ENCODE data around the gene EXOSC10.
"Not testable (repeated sequence)": the region's sequence is repeated elsewhere in the genome, so short reads cannot be mapped to it uniquely, and the experiment has no call there.

EXOSC10 gene

DNA sequence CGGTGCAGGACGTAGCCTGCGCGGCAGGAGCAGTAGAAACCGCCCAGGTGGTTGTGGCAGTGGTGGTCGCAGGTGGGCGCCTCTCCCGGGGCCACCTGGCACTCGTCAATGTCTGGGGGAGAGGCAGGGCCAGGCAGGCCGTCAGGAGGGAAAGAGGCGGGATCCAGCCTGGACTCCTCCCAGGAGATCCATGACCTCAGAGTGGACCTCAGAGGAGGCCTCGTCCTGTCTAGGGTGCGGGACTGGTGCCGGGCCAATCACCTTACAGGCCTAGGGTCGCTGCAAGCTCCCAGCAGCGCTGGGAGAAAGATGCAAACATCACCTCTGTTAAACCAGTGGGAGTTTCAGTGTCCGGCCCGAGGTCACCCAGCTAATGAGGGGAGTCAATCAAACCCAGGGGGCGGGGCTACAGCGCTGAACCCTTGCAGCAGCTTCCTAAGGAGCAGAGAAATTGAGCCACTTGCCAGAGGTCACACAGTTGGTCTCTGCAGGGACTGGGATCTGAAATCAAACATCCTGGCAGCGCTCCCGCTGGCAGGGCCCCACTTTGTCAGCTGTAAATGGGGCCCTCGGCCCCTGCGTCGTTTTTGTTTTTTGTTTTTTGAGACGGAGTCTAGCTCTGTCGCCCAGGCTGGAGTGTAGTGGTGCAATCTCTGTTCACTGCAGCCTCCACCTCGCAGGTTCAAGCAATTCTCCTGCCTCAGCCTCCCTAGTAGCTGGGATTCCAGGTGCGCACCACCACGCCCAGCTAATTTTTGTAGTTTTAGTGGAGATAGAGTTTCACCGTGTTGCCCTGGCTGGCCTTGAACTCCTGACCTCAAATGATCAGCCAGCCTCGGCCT lies 54.0 kb downstream of the EXOSC10 start:
- H3K4me3 ChIP-seq (ENCODE audit: low read depth in 1 of 5, low read length in 5 of 5), result no peak overlapping the region
- no peaks in the 10 kb centered on the region for H3K4me1 ChIP-seq (ENCODE audit: control insufficient read depth in 5 of 5, insufficient read depth in 5 of 5, low read length in 5 of 5)
- H3K36me3 ChIP-seq (ENCODE audit: control insufficient read depth in 5 of 5, insufficient read depth in 5 of 5, low read length in 5 of 5), result no peaks in the 10 kb centered on the region
- H3K9ac ChIP-seq (ENCODE audit: low read length in 5 of 5), result no peak overlapping the region
- no peaks in the 10 kb centered on the region for H3K9me3 ChIP-seq (ENCODE audit: control insufficient read depth in 5 of 5, low read length in 5 of 5)
- peaks cover 0 to 4% (median 0%) of the 10 kb centered on the region in 5 donors for H3K27me3 ChIP-seq (ENCODE audit: control insufficient read depth in 5 of 5, insufficient read depth in 4 of 5, low read length in 5 of 5)
- no peak overlapping the region for H3K27ac ChIP-seq (ENCODE audit: low read depth, low read length)

DNA sequence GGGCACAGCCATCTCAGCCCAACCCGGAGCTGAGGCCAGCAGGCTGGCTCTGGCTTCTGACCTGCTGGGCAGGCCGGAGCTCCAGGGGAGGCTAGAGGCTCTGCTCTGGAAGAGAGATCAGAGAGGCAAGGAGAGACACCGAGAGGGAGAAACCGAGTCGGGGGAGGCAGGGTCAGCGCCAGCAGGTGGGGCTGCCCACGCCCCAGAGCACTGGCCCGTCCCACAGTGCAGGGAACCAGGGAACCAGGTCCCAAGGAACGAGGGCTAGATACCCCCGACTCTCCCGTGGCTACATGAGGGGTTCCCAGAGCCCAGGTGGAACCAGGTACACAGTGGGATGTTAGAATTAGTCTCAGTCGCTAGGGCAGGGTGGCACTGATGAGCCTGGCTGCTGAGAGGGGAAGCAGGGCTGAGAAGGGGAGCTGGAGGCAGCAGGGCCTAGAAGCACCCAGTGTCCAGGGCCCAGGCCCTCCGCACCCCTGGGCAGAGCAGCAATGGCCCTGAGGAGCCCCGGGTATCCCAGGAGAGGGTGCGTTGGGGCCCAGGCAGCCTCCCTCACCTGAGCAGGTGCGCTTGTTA lies 54.7 kb downstream of the EXOSC10 start:
- H3K9ac ChIP-seq (ENCODE audit: low read length in 5 of 5), result no peak overlapping the region
- H3K9me3 ChIP-seq (ENCODE audit: control insufficient read depth in 5 of 5, low read length in 5 of 5), result no peaks in the 10 kb centered on the region
- peaks cover 0 to 4% (median 0%) of the 10 kb centered on the region in 5 donors for H3K27me3 ChIP-seq (ENCODE audit: control insufficient read depth in 5 of 5, insufficient read depth in 4 of 5, low read length in 5 of 5)
- no peak overlapping the region for H3K4me3 ChIP-seq (ENCODE audit: low read depth in 1 of 5, low read length in 5 of 5)
- no peaks in the 10 kb centered on the region for H3K36me3 ChIP-seq (ENCODE audit: control insufficient read depth in 5 of 5, insufficient read depth in 5 of 5, low read length in 5 of 5)
- H3K4me1 ChIP-seq (ENCODE audit: control insufficient read depth in 5 of 5, insufficient read depth in 5 of 5, low read length in 5 of 5), result no peaks in the 10 kb centered on the region
- H3K27ac ChIP-seq (ENCODE audit: low read depth, low read length), result no peak overlapping the region

DNA sequence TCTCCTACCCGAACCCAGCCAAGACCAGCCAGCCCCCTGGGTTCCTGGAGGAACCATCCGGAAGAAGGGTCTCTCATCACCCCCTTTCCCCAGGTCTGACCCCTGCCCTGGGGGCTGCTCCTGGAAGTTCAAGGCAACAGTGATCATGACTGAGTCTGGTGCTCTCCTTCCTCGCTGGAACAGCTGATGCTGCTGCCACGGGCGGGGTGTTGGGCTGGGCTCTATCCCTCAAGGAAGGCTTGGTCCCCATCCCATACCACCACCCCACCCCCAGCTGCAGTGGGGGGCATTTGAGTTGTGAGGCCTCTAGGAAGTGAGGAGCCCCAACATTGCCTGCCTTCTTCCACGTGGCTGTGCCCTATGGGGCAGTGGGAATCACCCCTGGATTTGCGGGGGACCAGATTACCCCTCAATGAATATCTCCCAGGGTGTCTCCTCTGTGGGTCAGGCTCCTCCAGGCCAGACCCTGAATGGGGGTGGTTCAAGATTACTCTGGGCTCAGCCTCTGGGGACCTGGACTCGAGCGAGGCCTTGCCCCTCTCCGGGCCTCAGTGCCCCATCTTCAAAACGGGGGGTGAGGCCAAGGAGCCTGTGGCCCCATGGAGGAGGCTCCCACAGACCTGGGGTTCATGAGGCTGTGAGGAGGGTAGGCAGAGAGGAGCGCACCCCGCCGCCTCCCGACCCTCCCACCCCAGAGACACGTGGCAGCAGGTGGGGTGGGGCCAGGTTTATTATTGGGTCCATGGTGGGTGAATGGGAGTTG lies 55.4 kb downstream of the EXOSC10 start:
- H3K27me3 ChIP-seq (ENCODE audit: control insufficient read depth in 5 of 5, insufficient read depth in 4 of 5, low read length in 5 of 5), result peaks cover 0 to 7% (median 4%) of the 10 kb centered on the region in 5 donors
- no peak overlapping the region for H3K9ac ChIP-seq (ENCODE audit: low read length in 5 of 5)
- H3K4me3 ChIP-seq (ENCODE audit: low read depth in 1 of 5, low read length in 5 of 5), result no peak overlapping the region
- H3K4me1 ChIP-seq (ENCODE audit: control insufficient read depth in 5 of 5, insufficient read depth in 5 of 5, low read length in 5 of 5), result no peaks in the 10 kb centered on the region
- no peaks in the 10 kb centered on the region for H3K9me3 ChIP-seq (ENCODE audit: control insufficient read depth in 5 of 5, low read length in 5 of 5)
- no peaks in the 10 kb centered on the region for H3K36me3 ChIP-seq (ENCODE audit: control insufficient read depth in 5 of 5, insufficient read depth in 5 of 5, low read length in 5 of 5)
- H3K27ac ChIP-seq (ENCODE audit: low read depth, low read length), result no peak overlapping the region

DNA sequence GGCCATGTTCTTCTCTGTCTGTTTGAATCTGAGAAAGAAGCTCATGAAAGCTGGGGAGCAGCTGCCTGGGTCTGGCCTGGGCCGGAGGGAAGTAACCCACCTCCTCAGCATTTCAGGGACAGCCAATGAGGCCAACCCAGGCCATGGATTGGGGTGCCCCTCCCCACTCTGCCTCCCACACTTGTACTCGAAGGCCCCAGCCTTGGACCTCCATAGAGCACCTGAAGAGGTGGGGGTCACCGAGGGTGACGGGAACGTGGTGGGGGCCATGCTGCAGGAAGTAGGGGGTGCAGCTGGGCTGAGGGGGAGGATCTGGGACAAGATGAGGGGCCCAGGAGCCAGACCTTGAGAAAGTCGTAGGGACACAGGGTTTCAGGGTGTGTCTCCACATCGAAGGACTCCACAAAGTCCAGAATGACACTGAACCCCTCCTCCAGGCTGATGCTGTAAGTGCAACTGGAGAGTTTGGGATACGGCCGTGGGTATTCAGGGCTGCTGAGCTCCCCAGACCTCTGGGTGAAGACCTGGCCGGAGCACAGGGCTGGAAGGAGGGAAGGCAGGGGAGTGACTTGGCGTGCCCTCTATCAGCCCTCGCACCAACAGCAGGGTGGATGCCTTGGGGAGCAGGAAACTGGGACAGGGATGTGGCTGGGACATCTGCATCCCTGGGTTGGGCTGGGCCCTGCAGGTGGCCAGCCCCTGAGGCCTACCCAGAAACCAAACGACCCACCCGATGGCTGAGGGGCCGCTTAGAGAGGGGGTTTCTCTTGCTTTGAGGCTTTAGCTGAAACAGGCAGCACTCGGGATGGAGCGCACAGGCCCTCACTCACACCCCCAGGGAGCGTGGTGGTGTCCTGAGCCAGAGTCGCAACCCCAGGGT lies 56.4 kb downstream of the EXOSC10 start:
- no peak overlapping the region for H3K4me3 ChIP-seq (ENCODE audit: low read depth in 1 of 5, low read length in 5 of 5)
- no peaks in the 10 kb centered on the region for H3K4me1 ChIP-seq (ENCODE audit: control insufficient read depth in 5 of 5, insufficient read depth in 5 of 5, low read length in 5 of 5)
- no peak overlapping the region for H3K9ac ChIP-seq (ENCODE audit: low read length in 5 of 5)
- H3K36me3 ChIP-seq (ENCODE audit: control insufficient read depth in 5 of 5, insufficient read depth in 5 of 5, low read length in 5 of 5), result no peaks in the 10 kb centered on the region
- peaks cover 0 to 13% (median 4%) of the 10 kb centered on the region in 5 donors for H3K27me3 ChIP-seq (ENCODE audit: control insufficient read depth in 5 of 5, insufficient read depth in 4 of 5, low read length in 5 of 5)
- H3K9me3 ChIP-seq (ENCODE audit: control insufficient read depth in 5 of 5, low read length in 5 of 5), result no peaks in the 10 kb centered on the region
- H3K27ac ChIP-seq (ENCODE audit: low read depth, low read length), result no peak overlapping the region

DNA sequence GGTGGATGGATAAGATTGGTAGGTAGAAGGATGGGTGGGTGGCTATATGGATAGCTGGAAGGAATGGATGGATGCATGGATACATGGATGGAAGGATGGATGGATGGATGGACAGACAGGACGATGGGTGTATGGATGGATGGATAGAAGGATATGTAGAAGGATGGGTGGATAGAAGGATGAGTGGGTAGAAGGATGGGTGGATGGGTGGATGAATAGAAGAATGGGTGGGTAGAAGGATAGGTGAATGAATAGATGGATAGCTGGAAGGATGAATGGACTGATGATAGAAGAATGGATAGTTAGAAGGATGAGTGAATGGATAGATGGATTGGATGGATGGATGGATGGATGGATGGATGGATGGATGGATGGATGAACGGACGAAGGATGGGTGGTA lies 57.6 kb downstream of the EXOSC10 start:
- Histone ChIP-seq H3K27ac (ENCODE audit: low read depth, low read length) (no peak overlapping the region), H3K4me1 (ENCODE audit: control insufficient read depth in 5 of 5, insufficient read depth in 5 of 5, low read length in 5 of 5) (no peaks in the 10 kb centered on the region), H3K4me3 (ENCODE audit: low read depth in 1 of 5, low read length in 5 of 5) (no peak overlapping the region), H3K9me3 (ENCODE audit: control insufficient read depth in 5 of 5, low read length in 5 of 5) (no peaks in the 10 kb centered on the region), H3K27me3 (ENCODE audit: control insufficient read depth in 5 of 5, insufficient read depth in 4 of 5, low read length in 5 of 5) (peaks cover 0 to 13% (median 4%) of the 10 kb centered on the region in 5 donors), H3K36me3 (ENCODE audit: control insufficient read depth in 5 of 5, insufficient read depth in 5 of 5, low read length in 5 of 5) (no peaks in the 10 kb centered on the region), H3K9ac (ENCODE audit: low read length in 5 of 5) (no peak overlapping the region)

DNA sequence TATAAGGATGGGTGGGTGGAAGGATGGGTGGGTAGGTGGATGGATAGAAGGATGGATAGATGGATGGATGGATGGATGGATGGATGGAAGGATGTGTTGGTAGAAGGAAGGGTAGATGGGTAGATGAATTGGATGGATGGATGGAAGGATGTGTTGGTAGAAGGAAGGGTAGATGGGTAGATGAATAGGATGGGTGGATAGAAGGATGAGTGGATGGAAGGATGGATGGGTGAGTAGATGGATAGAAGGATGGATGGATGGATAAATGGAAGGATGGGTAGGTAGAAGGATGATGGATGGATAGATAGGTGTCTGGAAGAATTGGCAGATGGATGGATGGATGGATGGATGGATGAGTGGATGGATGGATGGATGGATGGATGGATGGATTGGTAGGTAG lies 58.6 kb downstream of the EXOSC10 start:
- Histone ChIP-seq H3K27me3 (ENCODE audit: control insufficient read depth in 5 of 5, insufficient read depth in 4 of 5, low read length in 5 of 5) (peaks cover 0 to 13% (median 4%) of the 10 kb centered on the region in 5 donors), H3K9me3 (ENCODE audit: control insufficient read depth in 5 of 5, low read length in 5 of 5) (no peaks in the 10 kb centered on the region), H3K4me1 (ENCODE audit: control insufficient read depth in 5 of 5, insufficient read depth in 5 of 5, low read length in 5 of 5) (no peaks in the 10 kb centered on the region), H3K36me3 (ENCODE audit: control insufficient read depth in 5 of 5, insufficient read depth in 5 of 5, low read length in 5 of 5) (no peaks in the 10 kb centered on the region), H3K4me3 (ENCODE audit: low read depth in 1 of 5, low read length in 5 of 5) (no peak overlapping the region), H3K9ac (ENCODE audit: low read length in 5 of 5) (no peak overlapping the region), H3K27ac (ENCODE audit: low read depth, low read length) (no peak overlapping the region)

DNA sequence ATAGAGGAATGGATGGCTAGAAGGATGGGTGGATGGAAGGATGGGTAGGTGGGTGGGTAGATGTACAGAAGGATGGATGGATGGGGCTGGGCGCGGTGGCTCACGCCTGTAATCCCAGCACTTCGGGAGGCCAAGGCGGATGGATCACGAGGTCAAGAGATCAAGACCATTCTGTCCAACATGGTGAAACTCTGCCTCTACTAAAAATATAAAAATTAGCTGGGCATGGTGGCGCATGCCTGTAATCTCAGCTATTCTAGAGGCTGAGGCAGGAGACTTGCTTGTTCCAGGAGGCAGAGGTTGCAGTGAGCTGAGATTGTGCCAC lies 59.6 kb downstream of the EXOSC10 start:
- H3K36me3 ChIP-seq (ENCODE audit: control insufficient read depth in 5 of 5, insufficient read depth in 5 of 5, low read length in 5 of 5); H3K4me1 ChIP-seq (ENCODE audit: control insufficient read depth in 5 of 5, insufficient read depth in 5 of 5, low read length in 5 of 5): not testable (repeated sequence)

DNA sequence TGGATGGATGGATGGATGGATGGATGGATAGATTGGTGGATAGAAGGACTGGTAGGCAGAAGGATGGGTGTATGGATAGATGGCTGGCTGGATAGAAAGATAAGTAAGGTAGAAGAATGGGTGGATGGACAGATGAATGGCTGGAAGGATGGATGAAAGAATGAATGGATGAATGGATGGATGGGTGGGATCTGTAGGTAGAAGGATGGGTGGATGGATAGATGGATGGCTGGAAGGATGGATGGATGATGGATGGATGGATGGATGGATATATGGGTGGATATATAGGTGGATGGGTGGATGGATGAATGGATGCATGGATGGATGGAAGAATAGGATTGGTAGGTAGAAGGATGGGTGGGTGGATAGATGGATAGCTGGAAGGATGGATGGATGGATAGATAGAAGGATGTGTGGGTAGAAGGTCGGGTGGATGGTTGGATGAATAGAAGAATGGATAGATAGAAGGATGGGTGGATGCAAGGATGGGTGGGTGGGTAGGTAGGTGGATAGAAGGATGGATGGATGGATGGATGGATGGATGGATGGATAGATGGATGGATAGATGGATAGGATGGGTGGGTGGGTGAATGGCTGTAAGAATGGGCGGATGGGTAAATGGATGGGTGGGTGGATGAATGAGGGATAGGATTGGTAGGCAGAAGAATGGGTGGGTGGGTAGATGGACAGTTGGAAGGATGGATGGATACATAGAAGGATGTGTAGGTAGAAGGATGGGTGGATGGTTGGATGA lies 60.1 kb downstream of the EXOSC10 start:
- Histone ChIP-seq H3K9ac (ENCODE audit: low read length in 5 of 5) (peak overlapping the region in 2 of 5 donors; percentile 25 to 54), H3K4me3 (ENCODE audit: low read depth in 1 of 5, low read length in 5 of 5) (no peak overlapping the region), H3K4me1 (ENCODE audit: control insufficient read depth in 5 of 5, insufficient read depth in 5 of 5, low read length in 5 of 5) (no peaks in the 10 kb centered on the region), H3K27ac (ENCODE audit: low read depth, low read length) (no peak overlapping the region), H3K27me3 (ENCODE audit: control insufficient read depth in 5 of 5, insufficient read depth in 4 of 5, low read length in 5 of 5) (peaks cover 0 to 11% (median 4%) of the 10 kb centered on the region in 5 donors), H3K9me3 (ENCODE audit: control insufficient read depth in 5 of 5, low read length in 5 of 5) (no peaks in the 10 kb centered on the region), H3K36me3 (ENCODE audit: control insufficient read depth in 5 of 5, insufficient read depth in 5 of 5, low read length in 5 of 5) (no peaks in the 10 kb centered on the region)

More for the DNA sequence above, 59.6 kb downstream of the EXOSC10 start:
- not testable (repeated sequence) for H3K27ac ChIP-seq (ENCODE audit: low read depth, low read length); H3K4me3 ChIP-seq (ENCODE audit: low read depth in 1 of 5, low read length in 5 of 5); H3K9ac ChIP-seq (ENCODE audit: low read length in 5 of 5); H3K9me3 ChIP-seq (ENCODE audit: control insufficient read depth in 5 of 5, low read length in 5 of 5)
- H3K27me3 ChIP-seq (ENCODE audit: control insufficient read depth in 5 of 5, insufficient read depth in 4 of 5, low read length in 5 of 5), result peaks cover 0 to 11% (median 4%) of the 10 kb centered on the region in 5 donors

DNA sequence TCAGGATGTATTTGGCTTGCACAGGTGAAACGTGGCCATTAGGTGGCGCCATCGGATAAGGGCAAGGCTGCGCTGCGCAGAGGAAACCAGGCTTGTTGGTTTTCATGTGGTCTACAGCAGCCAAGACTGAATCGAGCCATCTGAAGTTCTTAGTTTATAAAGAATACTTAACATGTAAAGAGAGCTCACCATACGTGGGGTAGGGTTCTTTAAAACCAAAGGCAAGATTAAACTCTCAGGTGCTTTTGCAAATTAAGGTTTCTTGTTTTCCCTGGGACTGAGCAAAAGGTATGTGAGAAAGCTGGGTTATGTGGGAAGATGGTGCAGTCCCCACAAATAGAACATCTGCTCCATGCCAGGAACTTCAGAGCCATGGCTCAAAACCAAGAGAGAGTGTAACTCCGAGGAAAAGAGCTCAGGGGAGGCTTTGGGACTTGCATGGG lies 61.9 kb downstream of the EXOSC10 start:
- Histone ChIP-seq H3K27me3 (ENCODE audit: control insufficient read depth in 5 of 5, insufficient read depth in 4 of 5, low read length in 5 of 5) (peaks cover 0 to 11% (median 4%) of the 10 kb centered on the region in 5 donors), H3K27ac (ENCODE audit: low read depth, low read length) (no peak overlapping the region), H3K9ac (ENCODE audit: low read length in 5 of 5) (no peak overlapping the region), H3K36me3 (ENCODE audit: control insufficient read depth in 5 of 5, insufficient read depth in 5 of 5, low read length in 5 of 5) (no peaks in the 10 kb centered on the region), H3K4me3 (ENCODE audit: low read depth in 1 of 5, low read length in 5 of 5) (no peak overlapping the region), H3K9me3 (ENCODE audit: control insufficient read depth in 5 of 5, low read length in 5 of 5) (no peaks in the 10 kb centered on the region), H3K4me1 (ENCODE audit: control insufficient read depth in 5 of 5, insufficient read depth in 5 of 5, low read length in 5 of 5) (no peaks in the 10 kb centered on the region)

Data from subcutaneous abdominal adipose tissue (tissue), 5 donors.